WTC11 (cell line): Measurements from ENCODE around the gene ADGRL2. TPM values are rescaled to one million over a fixed set of nuclear protein-coding genes. Genes with fewer than 3 reads are reported as not detected.
A peak's percentile ranks its signal among the peaks of the same experiment; 100 is the strongest.

ENCODE experiments used
- ATAC-seq: fragments of 200-7000 bp; cut with Tn5 transposase; 2 replicates; pipeline ENCODE4 v1.10.0; 2021; ENCODE audit warnings: mild to moderate bottlenecking, moderate library complexity
- CTCF ChIA-PET: fragments of 300-600 bp; sonication (Branson Sonifier 250); formaldehyde crosslinking; loops from one replicate; lab custom pipeline; 2021; ENCODE audit warnings: antibody characterized with exemption; lab: Charles Lee
- POLR2A ChIA-PET: fragments of 350-600 bp; sonication (Branson Sonifier 250); formaldehyde crosslinking; loops from one replicate; lab custom pipeline; 2021; ENCODE audit warnings: antibody characterized with exemption; lab: Charles Lee
- DNase-seq: peaks from one replicate; pipeline ENCODE4 v3.0.0; 2021; ENCODE audit warnings: low spot score
- H3K27ac Mint-ChIP-seq: 2 replicates; pipeline ENCODE4 v1.8.0; 2021; ENCODE audit warnings: mixed read lengths
- H3K27me3 Mint-ChIP-seq: 2 replicates; pipeline ENCODE4 v1.8.0; 2021; ENCODE audit warnings: low read depth, mild to moderate bottlenecking, moderate library complexity, mixed read lengths
- H3K36me3 Mint-ChIP-seq: 2 replicates; pipeline ENCODE4 v1.8.0; 2021; ENCODE audit warnings: mixed read lengths
- H3K4me1 Mint-ChIP-seq: 2 replicates; pipeline ENCODE4 v1.8.0; 2022; ENCODE audit warnings: mixed read lengths
- H3K4me3 Mint-ChIP-seq: 2 replicates; pipeline ENCODE4 v1.8.0; 2021; ENCODE audit warnings: mild to moderate bottlenecking, moderate library complexity, mixed read lengths
- H3K9me3 Mint-ChIP-seq: 2 replicates; pipeline ENCODE4 v1.8.0; 2021; ENCODE audit warnings: mixed read lengths
- EMX1 ChIP-seq: fragments of 250-450 bp; sonication (Bioruptor Pico); IDR thresholded peaks from 2 replicates; pipeline ENCODE4 v1.8.0; 2021; ENCODE audit warnings: mild to moderate bottlenecking
- FOXK1 ChIP-seq: sonication (generic); formaldehyde crosslinking; IDR thresholded peaks from 2 replicates; pipeline ENCODE4 v1.8.0; 2022; ENCODE audit warnings: mild to moderate bottlenecking, moderate library complexity, missing genetic modification reagents
- HMGA2 ChIP-seq: fragments of 250-450 bp; sonication (Bioruptor Pico); IDR thresholded peaks from 2 replicates; pipeline ENCODE4 v1.4.0; 2021; ENCODE audit warnings: mild to moderate bottlenecking, moderate library complexity
- MYBL2 ChIP-seq: sonication (generic); formaldehyde crosslinking; IDR thresholded peaks from 2 replicates; pipeline ENCODE4 v1.8.1; 2023; ENCODE audit warnings: mild to moderate bottlenecking, moderate library complexity, missing genetic modification reagents
- NFATC4 ChIP-seq: fragments of 250-450 bp; sonication (Bioruptor Pico); IDR thresholded peaks from 2 replicates; pipeline ENCODE4 v1.9.0; 2021; ENCODE audit warnings: mild to moderate bottlenecking
- NFE2L1 ChIP-seq: sonication (generic); formaldehyde crosslinking; IDR thresholded peaks from 2 replicates; pipeline ENCODE4 v1.8.1; 2023; ENCODE audit warnings: missing genetic modification reagents
- PRRX2 ChIP-seq: fragments of 250-450 bp; sonication (Bioruptor Pico); IDR thresholded peaks from 2 replicates; pipeline ENCODE4 v1.8.0; 2021; ENCODE audit warnings: mild to moderate bottlenecking
- ZNF121 ChIP-seq: sonication (generic); formaldehyde crosslinking; IDR thresholded peaks from 2 replicates; pipeline ENCODE4 v1.8.0; 2023; ENCODE audit warnings: missing genetic modification reagents
- ZNF138 ChIP-seq: sonication (generic); formaldehyde crosslinking; conservative IDR thresholded peaks from 2 replicates; pipeline ENCODE4 v1.8.1; 2022; ENCODE audit warnings: mild to moderate bottlenecking, moderate library complexity, missing genetic modification reagents
- total RNA-seq: library from RNA; stranded (reverse); gene quantifications from 3 replicates; pipeline ENCODE4 v1.2.3, GENCODE V29; 2021
- TF ChIP-seq, protein P1 (sequence below): sonication (generic); formaldehyde crosslinking; IDR thresholded peaks from 2 replicates; pipeline ENCODE4 v1.8.1; 2023; ENCODE audit warnings: mild to moderate bottlenecking, missing genetic modification reagents, moderate library complexity
- TF ChIP-seq, protein P2 (sequence below): sonication (generic); formaldehyde crosslinking; IDR thresholded peaks from 2 replicates; pipeline ENCODE4 v1.8.1; 2023; ENCODE audit warnings: mild to moderate bottlenecking, missing genetic modification reagents, moderate library complexity
- TF ChIP-seq, protein P3 (sequence below): sonication (generic); formaldehyde crosslinking; IDR thresholded peaks from 2 replicates; pipeline ENCODE4 v1.8.0; 2022; ENCODE audit warnings: mild to moderate bottlenecking, missing genetic modification reagents
- TF ChIP-seq, protein P4 (sequence below): fragments of 250-450 bp; sonication (Bioruptor Pico); IDR thresholded peaks from 2 replicates; pipeline ENCODE4 v1.9.0; 2021; ENCODE audit warnings: moderate library complexity, mild to moderate bottlenecking, inconsistent platforms, borderline replicate concordance
- TF ChIP-seq, protein P5 (sequence below): sonication (generic); formaldehyde crosslinking; IDR thresholded peaks from 2 replicates; pipeline ENCODE4 v1.8.1; 2023; ENCODE audit warnings: mild to moderate bottlenecking, missing genetic modification reagents
- TF ChIP-seq, protein P6 (sequence below): sonication (generic); formaldehyde crosslinking; IDR thresholded peaks from 2 replicates; pipeline ENCODE4 v1.8.0; 2022; ENCODE audit warnings: mild to moderate bottlenecking, missing genetic modification reagents
- TF ChIP-seq, protein P7 (sequence below): sonication (generic); formaldehyde crosslinking; IDR thresholded peaks from 2 replicates; pipeline ENCODE4 v1.8.1; 2022; ENCODE audit warnings: low read depth, mild to moderate bottlenecking, moderate library complexity, missing genetic modification reagents, borderline replicate concordance
- TF ChIP-seq, protein P8 (sequence below): fragments of 250-450 bp; sonication (Bioruptor Pico); IDR thresholded peaks from 2 replicates; pipeline ENCODE4 v2.1.2; 2022; ENCODE audit warnings: mild to moderate bottlenecking, moderate library complexity
- TF ChIP-seq, protein P9 (sequence below): fragments of 250-450 bp; sonication (Bioruptor Pico); IDR thresholded peaks from 2 replicates; pipeline ENCODE4 v1.9.0; 2021; ENCODE audit warnings: mild to moderate bottlenecking
- TF ChIP-seq, protein P10 (sequence below): fragments of 250-450 bp; sonication (Bioruptor Pico); IDR thresholded peaks from 2 replicates; pipeline ENCODE4 v1.9.0; 2021; ENCODE audit warnings: mild to moderate bottlenecking

The ADGRL2 gene
- total RNA-seq, 1 experiment from 2014 or later: 71.6 TPM

DNA sequence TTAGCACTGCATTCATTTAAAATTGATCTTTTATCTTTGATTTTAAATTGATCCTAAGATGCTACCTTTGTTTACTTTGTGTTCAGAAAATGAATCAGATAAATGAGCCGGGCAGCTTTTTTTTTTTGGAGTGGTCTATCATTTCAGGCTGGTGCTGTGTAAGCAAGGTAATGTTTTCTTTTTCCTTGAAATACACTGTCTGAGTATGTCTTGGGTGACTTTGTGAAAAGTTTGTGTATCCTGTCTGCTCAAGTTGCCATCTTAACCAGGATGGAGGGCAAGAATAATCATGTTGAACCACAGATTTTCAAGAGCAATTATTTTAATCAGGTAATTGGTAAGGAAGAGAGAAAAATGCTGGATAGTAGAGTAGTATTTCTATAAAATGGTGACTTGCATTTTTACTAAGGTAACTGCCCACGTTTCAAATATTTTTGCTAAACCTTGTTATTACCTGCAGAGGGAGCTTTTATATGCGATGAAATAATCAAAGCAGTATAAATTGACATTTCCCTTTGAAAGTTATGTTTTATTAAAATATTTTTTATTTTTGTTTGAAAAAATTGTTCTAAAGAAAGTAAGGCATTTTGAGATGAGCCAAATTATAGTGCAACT lies 11.1 kb downstream of the ADGRL2 start (continued):
- TF ChIP-seq, protein P1, sequence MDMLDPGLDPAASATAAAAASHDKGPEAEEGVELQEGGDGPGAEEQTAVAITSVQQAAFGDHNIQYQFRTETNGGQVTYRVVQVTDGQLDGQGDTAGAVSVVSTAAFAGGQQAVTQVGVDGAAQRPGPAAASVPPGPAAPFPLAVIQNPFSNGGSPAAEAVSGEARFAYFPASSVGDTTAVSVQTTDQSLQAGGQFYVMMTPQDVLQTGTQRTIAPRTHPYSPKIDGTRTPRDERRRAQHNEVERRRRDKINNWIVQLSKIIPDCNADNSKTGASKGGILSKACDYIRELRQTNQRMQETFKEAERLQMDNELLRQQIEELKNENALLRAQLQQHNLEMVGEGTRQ (CRISPR knock-in tag): no peak
- no peak for TF ChIP-seq ZNF121 (CRISPR knock-in tag)
- TF ChIP-seq MYBL2 (CRISPR knock-in tag): no peak
- TF ChIP-seq, protein P2, sequence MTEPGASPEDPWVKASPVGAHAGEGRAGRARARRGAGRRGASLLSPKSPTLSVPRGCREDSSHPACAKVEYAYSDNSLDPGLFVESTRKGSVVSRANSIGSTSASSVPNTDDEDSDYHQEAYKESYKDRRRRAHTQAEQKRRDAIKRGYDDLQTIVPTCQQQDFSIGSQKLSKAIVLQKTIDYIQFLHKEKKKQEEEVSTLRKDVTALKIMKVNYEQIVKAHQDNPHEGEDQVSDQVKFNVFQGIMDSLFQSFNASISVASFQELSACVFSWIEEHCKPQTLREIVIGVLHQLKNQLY (CRISPR knock-in tag): no peak
- no peak for TF ChIP-seq NFE2L1 (CRISPR knock-in tag)

DNA sequence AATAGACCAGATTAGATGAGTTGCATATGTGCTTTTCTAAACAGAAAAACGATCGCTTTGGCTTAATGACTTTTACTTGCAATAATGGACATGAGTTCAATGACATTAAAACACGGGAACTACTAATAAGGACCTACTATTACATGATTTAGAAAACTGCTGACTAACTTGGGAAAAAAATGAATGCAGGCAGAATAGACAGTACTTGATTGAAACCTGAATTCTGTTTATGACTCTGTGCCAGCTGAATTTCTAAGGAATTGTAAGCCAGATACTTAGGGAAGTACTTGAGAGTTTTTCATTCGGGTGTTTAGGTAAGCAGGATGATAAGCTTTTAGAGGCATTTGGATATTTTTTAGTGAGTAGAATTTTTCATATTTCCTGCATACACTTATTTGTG lies 12.0 kb downstream of the ADGRL2 start:
- ChIA-PET POLR2A (no interaction called here), CTCF (interaction anchor here (0.9 to 2.5 kb wide), 2 partner anchors 9 to 23 kb away, joined by 3 to 11 read pairs; no protein-coding TSS in a partner anchor)
- Mint-ChIP-seq H3K4me1 (peaks cover 58% of the 10 kb centered on the region), H3K27me3 (no peaks in the 10 kb centered on the region), H3K9me3 (no peaks in the 10 kb centered on the region), H3K4me3 (no peak overlapping the region), H3K27ac (0 out of 2 replicates have a peak overlapping the region, but pooled peaks have one; percentile 46), H3K36me3 (no peaks in the 10 kb centered on the region)
- ATAC-seq (no peak), DNase-seq (no peak)
- TF ChIP-seq, protein P3, sequence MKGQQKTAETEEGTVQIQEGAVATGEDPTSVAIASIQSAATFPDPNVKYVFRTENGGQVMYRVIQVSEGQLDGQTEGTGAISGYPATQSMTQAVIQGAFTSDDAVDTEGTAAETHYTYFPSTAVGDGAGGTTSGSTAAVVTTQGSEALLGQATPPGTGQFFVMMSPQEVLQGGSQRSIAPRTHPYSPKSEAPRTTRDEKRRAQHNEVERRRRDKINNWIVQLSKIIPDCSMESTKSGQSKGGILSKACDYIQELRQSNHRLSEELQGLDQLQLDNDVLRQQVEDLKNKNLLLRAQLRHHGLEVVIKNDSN: no peak
- TF ChIP-seq, protein P4, sequence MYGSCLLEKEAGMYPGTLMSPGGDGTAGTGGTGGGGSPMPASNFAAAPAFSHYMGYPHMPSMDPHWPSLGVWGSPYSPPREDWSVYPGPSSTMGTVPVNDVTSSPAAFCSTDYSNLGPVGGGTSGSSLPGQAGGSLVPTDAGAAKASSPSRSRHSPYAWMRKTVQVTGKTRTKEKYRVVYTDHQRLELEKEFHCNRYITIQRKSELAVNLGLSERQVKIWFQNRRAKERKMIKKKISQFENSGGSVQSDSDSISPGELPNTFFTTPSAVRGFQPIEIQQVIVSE (CRISPR knock-in tag): no peak
- TF ChIP-seq ZNF138 (no peak), FOXK1 (CRISPR knock-in tag) (no peak), HMGA2 (CRISPR knock-in tag) (no peak), EMX1 (CRISPR knock-in tag) (no peak), NFATC4 (CRISPR knock-in tag) (no peak), PRRX2 (CRISPR knock-in tag) (no peak), MYBL2 (CRISPR knock-in tag) (no peak)
- TF ChIP-seq, protein P1 (CRISPR knock-in tag): no peak
- TF ChIP-seq, protein P5, sequence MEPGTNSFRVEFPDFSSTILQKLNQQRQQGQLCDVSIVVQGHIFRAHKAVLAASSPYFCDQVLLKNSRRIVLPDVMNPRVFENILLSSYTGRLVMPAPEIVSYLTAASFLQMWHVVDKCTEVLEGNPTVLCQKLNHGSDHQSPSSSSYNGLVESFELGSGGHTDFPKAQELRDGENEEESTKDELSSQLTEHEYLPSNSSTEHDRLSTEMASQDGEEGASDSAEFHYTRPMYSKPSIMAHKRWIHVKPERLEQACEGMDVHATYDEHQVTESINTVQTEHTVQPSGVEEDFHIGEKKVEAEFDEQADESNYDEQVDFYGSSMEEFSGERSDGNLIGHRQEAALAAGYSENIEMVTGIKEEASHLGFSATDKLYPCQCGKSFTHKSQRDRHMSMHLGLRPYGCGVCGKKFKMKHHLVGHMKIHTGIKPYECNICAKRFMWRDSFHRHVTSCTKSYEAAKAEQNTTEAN (CRISPR knock-in tag): no peak
- TF ChIP-seq, protein P6, sequence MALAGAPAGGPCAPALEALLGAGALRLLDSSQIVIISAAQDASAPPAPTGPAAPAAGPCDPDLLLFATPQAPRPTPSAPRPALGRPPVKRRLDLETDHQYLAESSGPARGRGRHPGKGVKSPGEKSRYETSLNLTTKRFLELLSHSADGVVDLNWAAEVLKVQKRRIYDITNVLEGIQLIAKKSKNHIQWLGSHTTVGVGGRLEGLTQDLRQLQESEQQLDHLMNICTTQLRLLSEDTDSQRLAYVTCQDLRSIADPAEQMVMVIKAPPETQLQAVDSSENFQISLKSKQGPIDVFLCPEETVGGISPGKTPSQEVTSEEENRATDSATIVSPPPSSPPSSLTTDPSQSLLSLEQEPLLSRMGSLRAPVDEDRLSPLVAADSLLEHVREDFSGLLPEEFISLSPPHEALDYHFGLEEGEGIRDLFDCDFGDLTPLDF (CRISPR knock-in tag): no peak
- TF ChIP-seq, protein P7, sequence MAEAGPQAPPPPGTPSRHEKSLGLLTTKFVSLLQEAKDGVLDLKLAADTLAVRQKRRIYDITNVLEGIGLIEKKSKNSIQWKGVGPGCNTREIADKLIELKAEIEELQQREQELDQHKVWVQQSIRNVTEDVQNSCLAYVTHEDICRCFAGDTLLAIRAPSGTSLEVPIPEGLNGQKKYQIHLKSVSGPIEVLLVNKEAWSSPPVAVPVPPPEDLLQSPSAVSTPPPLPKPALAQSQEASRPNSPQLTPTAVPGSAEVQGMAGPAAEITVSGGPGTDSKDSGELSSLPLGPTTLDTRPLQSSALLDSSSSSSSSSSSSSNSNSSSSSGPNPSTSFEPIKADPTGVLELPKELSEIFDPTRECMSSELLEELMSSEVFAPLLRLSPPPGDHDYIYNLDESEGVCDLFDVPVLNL (CRISPR knock-in tag): no peak
- TF ChIP-seq, protein P8, sequence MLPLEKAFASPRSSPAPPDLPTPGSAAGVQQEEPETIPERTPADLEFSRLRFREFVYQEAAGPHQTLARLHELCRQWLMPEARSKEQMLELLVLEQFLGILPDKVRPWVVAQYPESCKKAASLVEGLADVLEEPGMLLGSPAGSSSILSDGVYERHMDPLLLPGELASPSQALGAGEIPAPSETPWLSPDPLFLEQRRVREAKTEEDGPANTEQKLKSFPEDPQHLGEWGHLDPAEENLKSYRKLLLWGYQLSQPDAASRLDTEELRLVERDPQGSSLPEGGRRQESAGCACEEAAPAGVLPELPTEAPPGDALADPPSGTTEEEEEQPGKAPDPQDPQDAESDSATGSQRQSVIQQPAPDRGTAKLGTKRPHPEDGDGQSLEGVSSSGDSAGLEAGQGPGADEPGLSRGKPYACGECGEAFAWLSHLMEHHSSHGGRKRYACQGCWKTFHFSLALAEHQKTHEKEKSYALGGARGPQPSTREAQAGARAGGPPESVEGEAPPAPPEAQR (CRISPR knock-in tag): no peak
- TF ChIP-seq, protein P9, sequence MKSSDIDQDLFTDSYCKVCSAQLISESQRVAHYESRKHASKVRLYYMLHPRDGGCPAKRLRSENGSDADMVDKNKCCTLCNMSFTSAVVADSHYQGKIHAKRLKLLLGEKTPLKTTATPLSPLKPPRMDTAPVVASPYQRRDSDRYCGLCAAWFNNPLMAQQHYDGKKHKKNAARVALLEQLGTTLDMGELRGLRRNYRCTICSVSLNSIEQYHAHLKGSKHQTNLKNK (CRISPR knock-in tag): no peak
- TF ChIP-seq, protein P10, sequence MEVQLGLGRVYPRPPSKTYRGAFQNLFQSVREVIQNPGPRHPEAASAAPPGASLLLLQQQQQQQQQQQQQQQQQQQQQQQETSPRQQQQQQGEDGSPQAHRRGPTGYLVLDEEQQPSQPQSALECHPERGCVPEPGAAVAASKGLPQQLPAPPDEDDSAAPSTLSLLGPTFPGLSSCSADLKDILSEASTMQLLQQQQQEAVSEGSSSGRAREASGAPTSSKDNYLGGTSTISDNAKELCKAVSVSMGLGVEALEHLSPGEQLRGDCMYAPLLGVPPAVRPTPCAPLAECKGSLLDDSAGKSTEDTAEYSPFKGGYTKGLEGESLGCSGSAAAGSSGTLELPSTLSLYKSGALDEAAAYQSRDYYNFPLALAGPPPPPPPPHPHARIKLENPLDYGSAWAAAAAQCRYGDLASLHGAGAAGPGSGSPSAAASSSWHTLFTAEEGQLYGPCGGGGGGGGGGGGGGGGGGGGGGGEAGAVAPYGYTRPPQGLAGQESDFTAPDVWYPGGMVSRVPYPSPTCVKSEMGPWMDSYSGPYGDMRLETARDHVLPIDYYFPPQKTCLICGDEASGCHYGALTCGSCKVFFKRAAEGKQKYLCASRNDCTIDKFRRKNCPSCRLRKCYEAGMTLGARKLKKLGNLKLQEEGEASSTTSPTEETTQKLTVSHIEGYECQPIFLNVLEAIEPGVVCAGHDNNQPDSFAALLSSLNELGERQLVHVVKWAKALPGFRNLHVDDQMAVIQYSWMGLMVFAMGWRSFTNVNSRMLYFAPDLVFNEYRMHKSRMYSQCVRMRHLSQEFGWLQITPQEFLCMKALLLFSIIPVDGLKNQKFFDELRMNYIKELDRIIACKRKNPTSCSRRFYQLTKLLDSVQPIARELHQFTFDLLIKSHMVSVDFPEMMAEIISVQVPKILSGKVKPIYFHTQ (CRISPR knock-in tag): no peak
